Fibroblast of peridontal ligament (primary cell): ENCODE measurements around the gene GPLD1.
A peak's percentile ranks its signal among the peaks of the same experiment; 100 is the strongest.
"Not testable (repeated sequence)": the region's sequence is repeated elsewhere in the genome, so short reads cannot be mapped to it uniquely, and the experiment has no call there.

Experiments
- DNase-seq: peaks from one replicate; pipeline ENCODE4 v3.0.0-alpha.2; 2010; ENCODE audit errors: extremely low read depth

Gene GPLD1, protein sequence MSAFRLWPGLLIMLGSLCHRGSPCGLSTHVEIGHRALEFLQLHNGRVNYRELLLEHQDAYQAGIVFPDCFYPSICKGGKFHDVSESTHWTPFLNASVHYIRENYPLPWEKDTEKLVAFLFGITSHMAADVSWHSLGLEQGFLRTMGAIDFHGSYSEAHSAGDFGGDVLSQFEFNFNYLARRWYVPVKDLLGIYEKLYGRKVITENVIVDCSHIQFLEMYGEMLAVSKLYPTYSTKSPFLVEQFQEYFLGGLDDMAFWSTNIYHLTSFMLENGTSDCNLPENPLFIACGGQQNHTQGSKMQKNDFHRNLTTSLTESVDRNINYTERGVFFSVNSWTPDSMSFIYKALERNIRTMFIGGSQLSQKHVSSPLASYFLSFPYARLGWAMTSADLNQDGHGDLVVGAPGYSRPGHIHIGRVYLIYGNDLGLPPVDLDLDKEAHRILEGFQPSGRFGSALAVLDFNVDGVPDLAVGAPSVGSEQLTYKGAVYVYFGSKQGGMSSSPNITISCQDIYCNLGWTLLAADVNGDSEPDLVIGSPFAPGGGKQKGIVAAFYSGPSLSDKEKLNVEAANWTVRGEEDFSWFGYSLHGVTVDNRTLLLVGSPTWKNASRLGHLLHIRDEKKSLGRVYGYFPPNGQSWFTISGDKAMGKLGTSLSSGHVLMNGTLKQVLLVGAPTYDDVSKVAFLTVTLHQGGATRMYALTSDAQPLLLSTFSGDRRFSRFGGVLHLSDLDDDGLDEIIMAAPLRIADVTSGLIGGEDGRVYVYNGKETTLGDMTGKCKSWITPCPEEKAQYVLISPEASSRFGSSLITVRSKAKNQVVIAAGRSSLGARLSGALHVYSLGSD

DNA sequence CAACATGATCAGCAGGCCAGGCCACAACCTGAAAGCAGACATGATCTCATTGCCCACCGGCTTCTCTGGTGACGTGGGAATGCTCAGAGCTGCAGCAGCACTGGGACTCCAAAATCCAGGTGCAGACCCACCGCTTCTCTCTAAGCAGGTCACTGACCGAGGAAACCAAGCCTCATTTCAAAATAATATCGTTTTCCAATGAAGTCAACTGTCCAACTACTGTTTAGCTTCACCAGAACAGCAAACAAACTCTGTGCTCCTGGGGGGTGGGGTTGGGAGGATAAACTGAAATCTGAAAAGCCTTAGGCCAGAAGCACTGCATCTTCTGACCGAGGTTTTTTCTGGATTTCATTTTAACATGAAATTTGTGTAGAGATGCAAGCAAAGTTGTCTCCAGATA lies at the start of gene GPLD1:
TSS of gene GPLD1 (minus strand) at position 109 of the 400 bp plus-strand sequence. CDS start at position 42, 67 bp downstream.
- no peak for DNase-seq

DNA sequence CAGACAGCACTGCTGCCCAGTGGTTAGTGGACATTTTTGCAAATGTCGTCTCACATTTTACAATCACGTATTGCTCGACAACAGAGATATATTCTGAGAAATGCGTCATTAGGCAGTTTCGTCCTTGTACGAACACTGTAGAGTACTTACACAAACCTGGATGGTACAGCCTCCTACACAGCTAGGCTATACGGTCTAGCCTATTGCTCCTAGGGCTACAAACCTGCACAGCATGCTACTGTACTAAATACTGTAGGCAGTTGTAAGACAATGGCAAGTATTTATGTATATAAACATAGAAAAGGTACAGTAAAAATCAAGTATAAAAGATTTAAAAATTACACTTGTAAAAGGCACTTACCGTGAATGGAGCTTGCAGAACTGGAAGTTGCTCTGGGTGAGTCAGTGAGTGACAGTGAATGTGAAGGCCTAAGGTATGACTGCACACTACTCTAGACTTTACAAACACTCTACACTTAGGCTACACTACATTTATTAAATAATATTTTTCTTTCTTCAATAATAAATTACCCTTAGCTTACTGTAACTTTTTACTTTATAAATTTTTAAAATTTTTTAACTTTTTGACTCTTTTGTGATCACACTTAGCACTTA lies 48.5 kb upstream of the GPLD1 start:
- DNase-seq, result no peak

DNA sequence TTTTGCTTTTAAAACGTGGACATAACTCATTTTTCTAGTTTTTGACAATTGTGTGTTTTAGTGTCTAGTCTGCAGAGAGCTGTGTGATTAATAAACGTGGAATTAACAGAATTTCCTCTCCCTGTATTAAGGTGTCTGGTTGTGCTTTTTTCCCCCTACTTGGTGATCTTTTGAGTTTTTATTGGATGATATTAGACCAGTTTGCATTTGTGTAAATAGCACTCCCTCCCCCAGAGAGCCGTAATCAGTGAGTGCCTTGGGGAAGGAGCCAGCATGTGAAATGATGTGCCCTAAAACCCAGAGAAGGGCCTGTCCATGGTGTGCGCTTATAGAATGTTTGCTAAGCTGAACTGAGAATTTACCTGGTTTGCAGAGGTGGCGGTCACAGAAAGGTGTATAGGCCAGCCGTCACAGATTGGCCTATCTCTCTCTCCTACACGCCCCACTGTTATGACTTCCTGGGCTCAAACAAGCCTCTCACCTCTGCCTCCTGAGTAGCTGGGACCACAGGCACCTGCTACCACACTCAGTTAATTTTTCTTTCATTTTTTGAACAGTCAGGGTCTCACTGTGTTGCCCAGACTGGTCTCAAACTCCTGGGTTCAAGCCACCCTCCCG lies 47.8 kb upstream of the GPLD1 start:
- DNase-seq, result no peak

DNA sequence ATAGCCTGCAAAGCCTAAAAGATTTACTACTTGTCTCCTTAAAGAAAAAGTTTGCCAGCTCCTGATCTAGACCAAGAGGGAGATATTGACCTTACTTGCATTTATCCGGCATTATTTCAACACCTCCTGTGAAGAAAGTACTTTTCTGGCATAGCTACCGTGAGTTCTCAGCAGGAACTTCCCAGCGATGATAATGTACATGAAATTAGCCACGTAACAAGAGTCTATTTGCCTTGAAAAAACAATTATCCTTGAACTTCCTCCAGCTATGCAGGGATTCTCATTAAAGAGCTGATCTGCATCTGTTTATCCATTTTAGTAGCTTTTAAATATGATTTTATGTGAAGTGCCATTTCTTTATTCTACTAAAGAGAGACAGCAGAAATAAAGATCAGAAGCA lies 47.1 kb upstream of the GPLD1 start:
- DNase-seq, result no peak

DNA sequence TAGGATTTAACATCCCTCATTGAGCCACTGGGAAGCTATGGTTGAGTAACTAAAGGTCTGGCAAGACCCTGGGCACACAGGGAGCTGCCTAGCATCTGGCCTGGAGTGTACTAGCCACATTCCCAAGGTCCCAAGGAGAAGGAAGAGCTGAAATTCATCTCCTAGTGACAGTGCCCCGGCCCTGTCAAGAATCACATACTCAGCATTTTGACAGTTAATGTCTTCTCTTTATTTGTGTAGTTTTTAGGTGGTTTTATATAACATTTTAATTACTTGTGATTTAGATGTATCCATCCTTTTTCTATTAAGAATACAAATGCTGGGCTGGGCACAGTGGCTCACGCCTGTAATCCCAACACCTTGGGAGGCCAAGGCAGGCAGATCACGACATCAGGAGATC lies 45.8 kb upstream of the GPLD1 start:
- no peak for DNase-seq

DNA sequence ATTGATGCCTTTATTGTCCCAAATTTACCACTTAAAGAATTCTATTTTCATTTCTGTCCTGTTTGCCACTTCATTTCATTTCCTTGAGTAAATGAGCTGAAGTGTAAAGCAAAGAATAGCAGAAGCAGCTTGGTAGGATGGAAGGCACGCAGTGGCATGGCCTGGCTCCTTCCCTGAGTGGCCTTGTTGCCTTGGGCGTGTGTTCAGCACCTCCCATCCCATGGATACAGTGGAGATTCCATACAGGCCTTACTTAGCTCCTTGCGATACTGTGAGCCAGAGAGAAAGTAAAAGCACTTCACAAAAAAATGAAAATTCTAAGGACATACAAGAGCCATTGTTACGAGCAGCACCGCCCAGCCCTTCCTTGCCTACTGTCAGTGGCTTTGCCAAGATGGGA lies 45.0 kb upstream of the GPLD1 start:
- no peak for DNase-seq

DNA sequence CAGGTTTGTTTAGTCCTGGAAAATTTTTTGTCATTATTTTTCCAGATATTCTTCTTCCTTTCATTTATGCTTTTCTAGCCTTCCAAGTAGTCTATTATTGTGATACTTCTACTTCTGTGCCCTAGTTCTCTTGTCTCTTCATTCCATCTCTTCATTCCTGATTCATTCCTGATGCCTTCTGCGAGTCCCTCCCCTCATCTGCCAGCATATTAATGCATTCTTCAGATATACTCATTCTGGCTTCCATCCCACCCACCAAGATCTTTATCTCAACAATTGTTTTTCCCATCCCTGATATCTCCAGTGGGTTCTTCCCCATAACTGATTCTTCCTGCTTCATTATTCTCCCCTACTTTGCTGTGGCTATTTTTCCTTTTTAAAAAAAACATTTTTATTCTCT lies 40.6 kb upstream of the GPLD1 start:
- no peak for DNase-seq

DNA sequence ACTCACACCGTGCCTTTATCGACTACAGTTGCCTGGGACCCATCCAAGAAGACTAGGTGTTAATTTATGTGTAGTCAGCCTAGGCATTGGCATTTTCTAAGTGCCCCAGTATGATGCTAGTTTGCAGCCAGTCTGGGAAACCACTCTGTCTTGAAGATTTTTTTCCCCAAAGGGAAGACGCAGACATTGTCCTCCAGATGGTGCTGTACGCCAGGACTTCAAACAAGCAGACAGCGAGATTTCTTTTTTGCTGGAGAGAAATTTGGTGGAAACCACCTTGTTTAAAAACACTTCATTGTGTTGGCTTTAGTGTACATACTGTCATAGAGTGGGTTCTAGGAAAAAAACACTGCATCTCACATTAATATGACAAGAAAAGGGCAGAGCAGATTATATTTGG lies 35.4 kb upstream of the GPLD1 start:
- peak; percentile 56 for DNase-seq

DNA sequence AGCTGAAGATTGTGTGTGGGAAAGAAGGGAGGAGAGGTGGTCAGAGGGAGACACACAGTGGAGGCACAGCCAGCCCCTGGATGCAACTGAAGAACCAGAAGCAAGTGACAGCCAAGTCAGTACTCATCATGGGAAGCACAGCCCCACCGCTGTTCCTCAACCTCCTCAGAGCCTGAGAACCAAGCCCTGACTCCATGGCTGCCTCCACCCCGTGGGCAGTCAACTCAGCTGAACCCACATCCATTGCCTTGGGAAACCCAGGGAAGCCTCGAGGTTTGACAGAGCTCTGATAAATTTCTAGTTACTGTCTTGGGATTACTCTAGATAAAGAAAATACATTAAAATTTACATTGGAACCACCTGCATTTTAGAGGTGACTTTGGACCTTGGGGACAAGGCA lies 35.0 kb upstream of the GPLD1 start:
- no peak for DNase-seq

DNA sequence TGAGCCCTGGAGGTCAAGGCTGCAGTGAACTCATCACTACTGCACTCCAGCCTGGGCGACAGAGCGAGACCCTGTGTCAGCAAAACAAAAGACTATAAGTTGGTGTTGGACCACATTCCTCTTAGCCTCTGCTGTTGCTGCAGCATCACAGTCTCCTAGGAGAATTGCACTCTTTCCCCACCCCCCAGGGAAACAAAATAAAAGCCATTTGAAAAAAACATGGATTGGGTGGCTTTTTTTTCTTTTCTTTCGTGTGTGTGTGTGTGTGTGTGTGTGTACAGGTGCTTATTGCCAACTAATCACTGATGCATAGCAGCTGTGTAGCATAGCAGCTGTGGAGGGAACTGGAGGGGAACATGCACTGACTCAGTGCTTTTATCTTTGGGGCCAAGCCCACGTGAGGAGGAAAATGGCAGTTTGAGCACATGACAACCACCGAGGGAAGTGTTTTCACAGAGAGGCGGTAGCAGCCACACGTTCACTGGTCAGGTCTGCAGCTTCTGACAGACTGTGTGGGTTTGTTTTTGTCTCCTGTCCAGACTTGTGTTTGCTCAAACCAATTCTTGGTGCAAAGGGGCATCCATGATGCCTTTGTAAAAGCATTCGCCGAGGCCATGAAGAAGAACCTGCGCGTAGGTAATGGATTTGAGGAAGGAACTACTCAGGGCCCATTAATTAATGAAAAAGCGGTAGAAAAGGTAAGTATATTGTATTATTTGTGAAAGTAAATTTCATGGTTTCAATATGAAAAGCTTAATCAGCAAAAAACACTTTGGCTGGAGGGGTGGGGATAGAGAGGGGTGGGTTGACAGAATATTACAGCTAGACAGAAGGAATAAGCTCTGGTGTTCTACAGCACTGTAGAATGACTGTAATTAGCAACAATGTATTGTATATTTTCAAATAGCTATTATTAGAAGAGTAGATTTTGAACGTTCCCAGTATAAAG lies 33.1 kb upstream of the GPLD1 start:
- no peak for DNase-seq

DNA sequence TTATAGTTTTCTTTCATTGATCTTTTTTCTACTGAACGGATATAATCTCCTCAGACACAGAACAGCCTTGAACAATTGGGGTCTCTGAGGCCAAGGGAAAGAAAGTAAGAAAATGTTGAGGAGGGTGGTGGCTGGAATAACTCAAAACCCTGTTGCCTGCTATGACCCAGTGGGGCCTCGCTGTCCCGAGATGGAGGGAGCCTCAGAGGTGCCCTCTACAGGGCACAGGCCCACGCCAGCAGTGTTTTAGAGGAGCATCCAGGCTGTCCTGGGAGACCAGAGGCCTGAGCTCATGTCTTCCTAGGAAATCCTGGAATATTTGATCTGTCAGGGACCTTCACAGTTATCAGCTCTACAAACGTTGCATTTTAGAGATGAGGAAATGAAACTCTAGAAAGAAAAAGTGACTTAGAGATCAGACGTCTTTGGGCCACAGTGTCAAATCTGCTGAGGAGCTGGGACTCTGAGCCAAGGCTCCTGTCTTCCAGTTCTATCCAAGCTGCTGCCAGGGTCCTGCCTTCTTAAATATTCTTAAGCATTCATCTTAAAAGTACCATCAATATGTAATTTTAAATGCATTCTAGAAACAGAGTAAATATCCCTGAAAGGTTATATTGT lies 31.7 kb upstream of the GPLD1 start:
- DNase-seq, result peak; percentile 12

DNA sequence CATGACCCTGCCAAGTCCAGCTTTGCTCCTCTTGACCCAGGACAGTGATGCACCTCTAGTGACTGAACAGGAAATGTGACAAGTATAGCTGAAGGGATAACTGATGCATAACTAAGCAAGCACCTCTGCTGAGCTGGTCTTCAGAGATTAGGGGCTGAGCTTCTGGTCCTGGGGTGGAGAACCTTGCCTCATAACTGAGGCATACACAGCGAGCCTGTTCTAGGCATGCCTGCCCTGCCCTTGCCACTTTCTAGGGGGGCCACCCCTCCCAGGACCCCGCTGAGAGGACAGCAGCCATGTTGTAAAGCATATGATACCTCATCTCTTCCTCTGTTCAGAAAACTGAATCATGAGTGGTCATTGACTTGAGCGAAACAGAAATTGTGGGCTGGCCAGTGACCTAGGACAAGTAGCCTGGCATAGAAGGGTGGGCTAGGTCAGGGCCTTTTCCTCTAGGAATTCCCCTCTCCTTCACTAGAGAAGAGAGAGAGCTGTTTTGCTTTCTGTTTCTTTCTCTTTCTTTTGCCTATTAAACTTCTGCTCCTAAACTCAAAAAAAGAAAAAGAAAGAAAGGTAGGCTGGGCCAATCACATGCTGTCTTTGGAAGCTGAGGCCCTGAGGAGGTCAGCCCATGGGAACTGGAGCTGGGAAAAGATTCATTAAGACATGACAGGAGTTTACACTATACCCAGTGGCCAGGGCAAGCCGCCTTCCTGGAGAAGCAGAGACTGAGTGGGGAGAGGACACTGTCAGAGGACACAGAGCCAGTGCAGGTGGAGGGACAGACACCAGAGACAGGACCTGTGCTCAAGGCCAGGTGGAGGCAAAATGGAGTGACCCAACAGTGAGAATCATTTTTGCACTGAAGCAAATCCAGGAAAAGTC lies 28.5 kb upstream of the GPLD1 start:
- DNase-seq, result no peak

DNA sequence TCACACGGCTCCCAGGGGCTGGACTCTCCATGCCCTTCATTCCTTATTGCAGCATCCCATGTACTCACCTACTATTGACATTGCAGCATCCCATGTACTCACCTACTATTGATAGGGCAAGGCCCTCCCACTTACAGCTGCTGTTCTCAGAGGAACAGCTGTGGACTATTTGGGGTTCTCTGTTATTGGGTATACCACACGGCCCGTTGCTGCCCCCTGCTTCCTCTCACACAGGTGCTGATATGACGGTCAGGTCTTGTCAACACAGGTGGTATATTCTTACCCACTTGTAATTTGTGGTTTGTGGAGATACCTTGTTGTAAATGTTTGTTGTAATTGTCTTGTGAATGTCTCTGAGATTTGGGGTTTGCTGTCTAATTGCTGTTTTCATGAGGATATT lies 24.2 kb upstream of the GPLD1 start:
- no peak for DNase-seq

DNA sequence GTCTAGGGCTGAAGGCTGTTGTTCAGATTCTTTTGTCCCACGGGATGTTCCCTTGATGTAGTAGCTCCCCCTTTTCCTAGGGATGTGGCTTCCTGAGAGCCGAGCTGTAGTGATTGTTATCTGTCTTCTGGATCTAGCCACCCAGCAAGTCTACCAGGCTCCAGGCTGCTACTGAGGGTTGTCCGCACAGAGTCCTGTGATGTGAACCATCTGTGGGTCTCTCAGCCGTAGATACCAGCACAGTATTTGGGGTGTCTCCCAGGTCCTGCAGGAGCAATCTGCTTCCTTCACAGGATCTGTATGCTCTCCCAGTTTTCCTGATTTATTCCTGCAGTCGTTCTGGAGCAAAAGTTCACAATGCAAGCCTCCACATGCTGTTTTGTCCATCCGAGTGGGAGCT lies 22.6 kb upstream of the GPLD1 start:
- DNase-seq, result not testable (repeated sequence)

DNA sequence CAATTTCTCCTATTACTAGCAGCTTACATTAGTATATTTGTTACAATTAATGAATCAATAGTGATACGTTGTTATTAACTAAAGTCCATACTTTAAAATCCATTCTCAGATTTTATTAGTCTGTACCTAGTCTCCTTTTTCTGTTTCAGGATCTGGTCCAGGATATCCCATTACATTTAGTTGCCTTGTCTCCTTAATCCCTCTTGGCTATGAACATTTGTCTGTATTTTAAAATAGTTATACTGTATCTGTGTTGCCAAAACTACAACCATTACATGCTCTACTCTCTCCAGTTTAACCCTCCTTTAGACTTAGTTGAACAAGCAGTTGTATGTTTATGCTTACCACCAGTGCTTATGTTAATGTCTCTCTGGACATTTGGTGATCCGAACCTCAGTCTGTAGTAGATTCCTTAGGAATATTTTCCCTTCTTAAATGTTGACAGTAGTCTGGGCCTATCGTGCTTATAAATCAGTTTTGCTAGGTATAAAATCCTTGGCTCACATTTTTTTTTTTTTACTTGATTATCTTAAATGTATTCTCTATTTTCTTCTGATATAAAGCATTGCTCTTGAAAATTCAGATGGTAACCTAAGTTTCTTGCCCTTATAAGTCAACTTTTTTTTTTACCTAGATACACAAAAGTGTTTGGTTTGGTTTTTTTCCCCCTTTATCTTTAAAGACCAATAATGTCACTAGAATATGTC lies 17.6 kb upstream of the GPLD1 start:
- DNase-seq, result no peak

DNA sequence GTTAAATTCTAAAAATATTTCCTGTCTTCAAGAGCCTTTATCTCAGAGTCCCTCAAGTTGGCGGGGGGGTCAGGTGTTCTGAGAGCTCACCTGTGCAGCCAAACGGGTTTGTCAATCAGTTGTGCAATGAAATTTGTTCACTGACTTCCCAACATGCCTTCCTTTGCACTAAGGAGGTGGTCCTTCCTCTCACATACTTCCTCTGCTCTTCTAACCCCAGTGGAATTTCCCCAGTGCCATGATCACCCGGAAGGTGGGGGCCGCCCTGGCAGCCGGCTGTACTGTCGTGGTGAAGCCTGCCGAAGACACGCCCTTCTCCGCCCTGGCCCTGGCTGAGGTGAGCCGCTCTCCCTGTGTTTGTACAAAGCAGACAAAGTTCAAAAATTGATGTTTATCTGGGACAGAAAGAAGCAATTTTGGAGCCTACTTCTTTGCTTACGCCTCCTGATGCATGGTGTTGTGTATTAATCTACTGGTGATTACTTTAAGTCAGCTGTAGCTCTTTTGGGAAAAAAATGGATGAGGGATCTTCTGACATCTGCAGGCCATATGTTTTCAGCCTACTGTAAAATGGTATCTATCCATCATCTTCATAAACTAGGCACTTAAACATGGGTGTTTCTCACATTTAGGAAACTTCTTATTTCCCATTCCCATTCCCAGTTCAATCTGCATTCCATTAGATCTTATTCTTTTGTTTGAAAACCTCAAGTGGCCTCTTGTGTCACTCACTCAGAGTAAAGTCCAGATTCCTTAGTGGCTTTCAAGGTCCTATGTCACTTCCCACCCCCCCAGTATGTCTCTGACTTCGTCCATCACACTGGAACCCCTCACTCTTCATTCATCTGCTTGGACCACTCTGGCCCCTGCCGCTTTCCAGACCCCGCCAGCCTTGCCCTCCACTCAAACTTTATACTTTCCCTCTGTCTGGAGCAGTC lies 15.5 kb upstream of the GPLD1 start:
- no peak for DNase-seq

DNA sequence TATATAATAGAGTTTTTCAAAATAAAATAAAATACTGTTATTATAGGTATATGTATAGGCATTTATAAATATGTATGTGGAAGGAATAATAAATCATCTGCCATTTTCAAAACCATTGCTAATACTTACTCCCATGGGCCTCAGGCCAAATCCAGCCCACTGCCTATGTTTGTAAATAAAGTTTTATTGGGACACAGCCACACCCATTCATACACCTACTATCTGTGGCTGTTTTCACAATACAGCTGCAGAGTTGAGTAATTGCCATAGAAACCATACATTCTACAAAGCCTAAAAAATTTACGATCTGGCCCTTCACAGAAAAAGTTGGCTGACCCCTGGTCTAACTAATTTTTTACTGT lies 14.9 kb upstream of the GPLD1 start:
- no peak for DNase-seq

DNA sequence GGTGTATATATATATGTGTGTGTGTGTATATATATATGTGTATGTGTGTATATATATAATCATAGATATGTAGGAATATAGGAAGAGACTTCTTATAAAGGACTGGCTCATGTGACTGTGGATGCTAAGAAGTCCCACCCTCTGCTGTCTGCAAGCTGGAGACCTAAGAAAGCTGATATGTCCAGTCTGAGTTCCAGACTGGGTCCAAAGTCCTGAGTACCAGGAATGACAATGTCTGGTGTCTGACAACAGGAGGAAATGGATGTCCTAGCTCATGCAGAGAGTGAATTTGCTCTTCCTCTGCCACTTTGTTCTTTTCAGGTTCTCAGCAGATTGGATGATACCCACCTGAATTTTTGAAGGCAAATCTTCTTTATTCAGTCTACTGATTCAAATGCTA lies 12.5 kb upstream of the GPLD1 start:
- no peak for DNase-seq
